A549 (cell line): ENCODE data around the gene MYL6. TPM values are rescaled to one million over a fixed set of nuclear protein-coding genes. Genes with fewer than 3 reads are reported as not detected.

Experiments used
- ATAC-seq, 2 experiments: fragments of 200-7000 bp in 1 of 2; fragments of >200 bp in 1 of 2; cut with Nextera tagmentation in 1 of 2; cut with Tn5 transposase in 1 of 2; 3 replicates each; pipeline versions ENCODE4 v1.8.0 to v1.9.1; 2018 to 2020; ENCODE audit warnings: mild to moderate bottlenecking in 1 of 2, moderate library complexity in 1 of 2
- CTCF ChIA-PET: fragments of 300-600 bp; sonication (Branson Sonifier 250); formaldehyde crosslinking; extraction: SDS; loops from one replicate; lab custom pipeline; 2021; ENCODE audit warnings: antibody characterized with exemption, inconsistent platforms; lab: Yijun Ruan, JAX
- POLR2A ChIA-PET: fragments of 350-600 bp; formaldehyde crosslinking; extraction: SDS; loops from one replicate; lab custom pipeline; 2021; ENCODE audit warnings: antibody characterized with exemption, inconsistent platforms; lab: Yijun Ruan, JAX
- DNase-seq, 2 experiments: peaks; one replicate each; pipeline versions ENCODE4 v3.0.0 to v3.0.0-alpha.2; 2011 to 2016; ENCODE audit warnings: low read depth in 1 of 2, low spot score in 1 of 2
- FAIRE-seq: peaks from 2 replicates; lab custom pipeline; 2011; peaks lifted over from hg19 to GRCh38; lab: Jason Lieb, UNC
- H3K27ac ChIP-seq, 2 experiments: fragments of >200 bp; sonication (Bioruptor Twin); formaldehyde crosslinking; 3 replicates each; pipeline ENCODE4 v1.5.1; 2016 to 2017
- H3K4me1 ChIP-seq: fragments of >200 bp; sonication (Bioruptor Twin); formaldehyde crosslinking; 3 replicates; pipeline ENCODE4 v1.6.1; 2016
- H3K4me2 ChIP-seq: fragments of >200 bp; sonication (Bioruptor Twin); formaldehyde crosslinking; 3 replicates; pipeline ENCODE4 v1.6.1; 2016
- H3K4me3 ChIP-seq: fragments of >200 bp; sonication (Bioruptor Twin); formaldehyde crosslinking; 3 replicates; pipeline ENCODE4 v1.5.1; 2016
- H3K9me3 ChIP-seq: fragments of >200 bp; sonication (Bioruptor Twin); formaldehyde crosslinking; 3 replicates; pipeline ENCODE4 v1.6.1; 2016
- BHLHE40 ChIP-seq: IDR thresholded peaks from 2 replicates; pipeline ENCODE4 v1.6.1; 2012; ENCODE audit warnings: low read depth, low read length, inconsistent platforms
- CBX8 ChIP-seq: fragments of 200-600 bp; sonication (generic); IDR thresholded peaks from 2 replicates; pipeline ENCODE4 v1.6.1; 2016
- EHF ChIP-seq: fragments of 250-450 bp; sonication (Bioruptor Pico); IDR thresholded peaks from 2 replicates; pipeline ENCODE4 v1.5.0; 2020; ENCODE audit warnings: mild to moderate bottlenecking
- ESRRA ChIP-seq: fragments of 150-350 bp; IDR thresholded peaks from 2 replicates; pipeline ENCODE4 v1.6.1; 2014; ENCODE audit warnings: mild to moderate bottlenecking, low read length, borderline replicate concordance
- FOSL2 ChIP-seq, 2 experiments: fragments of 450-650 bp in 1 of 2; fragments of >200 bp in 1 of 2; sonication (Bioruptor Twin) in 1 of 2; formaldehyde crosslinking; IDR thresholded peaks; 2 replicates each; pipeline versions ENCODE4 v1.5.0 to v1.6.1; 2016 to 2020; ENCODE audit warnings: mild to moderate bottlenecking in 1 of 2, moderate library complexity in 1 of 2
- FOXS1 ChIP-seq: fragments of 250-450 bp; sonication (Bioruptor Pico); IDR thresholded peaks from 2 replicates; pipeline ENCODE4 v1.5.0; 2020; ENCODE audit warnings: mild to moderate bottlenecking, moderate library complexity
- HES2 ChIP-seq: fragments of >200 bp; sonication (Bioruptor Twin); formaldehyde crosslinking; IDR thresholded peaks from 2 replicates; pipeline ENCODE4 v1.6.1; 2016
- JUN ChIP-seq, 2 experiments: fragments of >200 bp; sonication (Bioruptor Twin); formaldehyde crosslinking; IDR thresholded peaks; 2 replicates in 1 of 2; 3 replicates in 1 of 2; pipeline ENCODE4 v1.6.1; 2016 to 2017
- JUNB ChIP-seq: fragments of >200 bp; sonication (Bioruptor Twin); formaldehyde crosslinking; IDR thresholded peaks from 2 replicates; pipeline ENCODE4 v1.6.1; 2016
- MAFK ChIP-seq: fragments of 450-650 bp; IDR thresholded peaks from 2 replicates; pipeline ENCODE4 v1.6.1; 2014; ENCODE audit not compliant: partially characterized antibody
- MYC ChIP-seq: IDR thresholded peaks from 2 replicates; pipeline ENCODE4 v1.6.1; 2012; ENCODE audit warnings: mild to moderate bottlenecking, inconsistent platforms, low read length, improper control_type of control experiment, borderline replicate concordance
- POLR2A ChIP-seq: IDR thresholded peaks from 2 replicates; pipeline ENCODE4 v1.6.1; 2012; ENCODE audit warnings: mild to moderate bottlenecking, low read length
- POLR2AphosphoS2 ChIP-seq: conservative IDR thresholded peaks from 2 replicates; pipeline ENCODE4 v1.6.1; 2012; ENCODE audit warnings: low read length, improper control_type of control experiment, inconsistent platforms
- RAD21 ChIP-seq, 2 experiments: fragments of >200 bp in 1 of 2; sonication (Bioruptor Twin) in 1 of 2; formaldehyde crosslinking in 1 of 2; IDR thresholded peaks in 1 of 2; conservative IDR thresholded peaks in 1 of 2; 2 replicates in 1 of 2; 3 replicates in 1 of 2; pipeline ENCODE4 v1.6.1; 2012 to 2018; ENCODE audit warnings: inconsistent platforms in 1 of 2
- RARB ChIP-seq: fragments of 250-450 bp; sonication (Bioruptor Pico); IDR thresholded peaks from 2 replicates; pipeline ENCODE4 v1.8.0; 2021; ENCODE audit warnings: mild to moderate bottlenecking, moderate library complexity
- RCOR1 ChIP-seq: fragments of 150-350 bp; IDR thresholded peaks from 2 replicates; pipeline ENCODE4 v1.6.1; 2014; ENCODE audit warnings: antibody characterized with exemption, low read length, low read depth
- RFX5 ChIP-seq: fragments of 450-650 bp; IDR thresholded peaks from 2 replicates; pipeline ENCODE4 v1.7.1; 2014; ENCODE audit warnings: antibody characterized with exemption, mild to moderate bottlenecking, moderate library complexity
- WGBS: methylation state at CpG from one replicate; pipeline ENCODE4 v1.1.6; 2017; ENCODE audit errors: missing lambda C conversion rate; 5-methylcytosine and 5-hydroxymethylcytosine counted together
- polyA plus RNA-seq, 4 experiments: library from polyadenylated mRNA; depleted of rRNA in 3 of 4; stranded (reverse); fragments of >200 nt; fragmentation: RNase III in 1 of 4; extraction: RNeasy Plus Mini Kit Qiagen cat#74134 plus additional on column Dnase treatment in 1 of 4; gene quantifications; 2 replicates in 3 of 4; 3 replicates in 1 of 4; pipeline ENCODE4 v1.2.3, GENCODE V29; 2011 to 2017
- TF ChIP-seq, protein P1 (sequence below): IDR thresholded peaks from 2 replicates; pipeline ENCODE4 v1.6.1; 2012; ENCODE audit warnings: low read depth, borderline replicate concordance
- TF ChIP-seq, protein P2 (sequence below): fragments of >200 bp; sonication (Bioruptor Twin); formaldehyde crosslinking; IDR thresholded peaks from 3 replicates; pipeline ENCODE4 v1.6.1; 2016

MYL6 gene
- polyA plus RNA-seq, 2 of the 4 experiments (the other 2 are of a cell fraction) = 2,307 to 3,268 TPM

DNA sequence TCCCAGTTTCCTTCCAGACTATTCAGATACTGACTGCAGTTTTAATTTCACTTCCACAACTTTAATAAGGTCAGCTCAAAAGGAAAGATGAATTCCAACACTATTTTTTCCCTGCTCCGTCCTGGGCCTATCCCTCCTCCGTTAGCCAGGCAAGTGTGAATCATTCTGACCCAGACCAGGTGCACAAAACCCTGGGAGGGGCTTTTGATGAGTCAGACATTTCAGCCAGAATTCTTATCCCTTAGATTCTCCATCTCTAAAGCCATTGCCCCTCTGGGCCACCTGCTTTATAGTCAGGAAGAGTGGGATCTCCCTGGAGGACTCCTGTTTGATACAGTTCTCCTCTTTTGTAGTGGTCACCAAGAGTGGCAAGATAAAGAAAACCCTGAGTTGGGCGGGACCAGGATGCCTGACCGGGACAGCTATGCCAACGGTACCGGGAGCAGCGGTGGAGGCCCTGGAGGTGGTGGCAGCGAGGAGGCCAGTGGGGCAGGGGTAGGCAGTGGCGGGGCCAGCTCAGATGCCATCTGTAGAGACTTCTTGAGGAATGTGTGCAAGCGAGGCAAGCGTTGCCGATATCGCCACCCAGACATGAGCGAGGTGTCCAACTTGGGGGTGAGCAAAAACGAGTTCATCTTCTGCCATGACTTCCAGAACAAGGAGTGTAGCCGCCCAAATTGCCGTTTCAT, 37.9 kb upstream of the MYL6 start:
- FAIRE-seq (no peak), ATAC-seq (no peak), DNase-seq (no peak)
- Histone ChIP-seq H3K4me2 (peak overlapping the region; percentile 95), H3K4me3 (no peak overlapping the region), H3K9me3 (no peaks in the 10 kb centered on the region), H3K4me1 (peaks cover 16% of the 10 kb centered on the region), H3K27ac (peak overlapping the region; percentile 58 to 91; a peak in 4 of 6 replicates)
- ChIA-PET POLR2A (interaction anchor here (3.4 to 5.5 kb wide), 3 partner anchors 8 to 69 kb away, joined by 36 to 77 read pairs (median 40); partner anchors contain the start of genes ESYT1, PA2G4 and SMARCC2), CTCF (interaction anchor here (0.5 to 15.7 kb wide), 37 partner anchors 7 to 381 kb away, joined by 3 to 204 read pairs (median 4); partner anchors contain the start of genes ANKRD52, COQ10A, ERBB3 and ESYT1)
- TF ChIP-seq JUN (IDR thresholded peaks at IDR 0.05) (no peak), CBX8 (no peak), FOXS1 (CRISPR knock-in tag) (no peak), BHLHE40 (no peak), EHF (no peak), RARB (CRISPR knock-in tag) (no peak)
- TF ChIP-seq, protein P1, sequence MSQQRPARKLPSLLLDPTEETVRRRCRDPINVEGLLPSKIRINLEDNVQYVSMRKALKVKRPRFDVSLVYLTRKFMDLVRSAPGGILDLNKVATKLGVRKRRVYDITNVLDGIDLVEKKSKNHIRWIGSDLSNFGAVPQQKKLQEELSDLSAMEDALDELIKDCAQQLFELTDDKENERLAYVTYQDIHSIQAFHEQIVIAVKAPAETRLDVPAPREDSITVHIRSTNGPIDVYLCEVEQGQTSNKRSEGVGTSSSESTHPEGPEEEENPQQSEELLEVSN = no peak
- WGBS = 92% methylated on average over 17 of the region's 17 CpGs

- FAIRE-seq (no peak), ATAC-seq (no peak), DNase-seq (no peak)
- ChIA-PET POLR2A (interaction anchor here (4.2 kb wide), 1 partner anchor 68 kb away, joined by 36 read pairs; the partner anchor contains the start of gene SMARCC2), CTCF (interaction anchor here (1.0 to 15.7 kb wide), 9 partner anchors 15 to 137 kb away, joined by 3 to 204 read pairs (median 4); partner anchors contain the start of genes ANKRD52, ERBB3, PA2G4 and RNF41)
- Histone ChIP-seq H3K27ac (no peak overlapping the region), H3K4me2 (no peak overlapping the region), H3K4me1 (peaks cover 21% of the 10 kb centered on the region), H3K9me3 (no peaks in the 10 kb centered on the region), H3K4me3 (no peak overlapping the region)
- WGBS = 90% methylated on average over 11 of the region's 11 CpGs
- TF ChIP-seq HES2 (no peak), RFX5 (no peak), ESRRA (no peak), CBX8 (no peak), MYC (no peak), RCOR1 (no peak), FOXS1 (CRISPR knock-in tag) (no peak), POLR2A (no peak), JUNB (no peak), FOSL2 (IDR thresholded peaks at IDR 0.05) (no peak), FOSL2 (CRISPR knock-in tag; IDR thresholded peaks at IDR 0.05) (no peak), POLR2AphosphoS2 (no peak)
- TF ChIP-seq, protein P1 = no peak
- TF ChIP-seq, protein P2, sequence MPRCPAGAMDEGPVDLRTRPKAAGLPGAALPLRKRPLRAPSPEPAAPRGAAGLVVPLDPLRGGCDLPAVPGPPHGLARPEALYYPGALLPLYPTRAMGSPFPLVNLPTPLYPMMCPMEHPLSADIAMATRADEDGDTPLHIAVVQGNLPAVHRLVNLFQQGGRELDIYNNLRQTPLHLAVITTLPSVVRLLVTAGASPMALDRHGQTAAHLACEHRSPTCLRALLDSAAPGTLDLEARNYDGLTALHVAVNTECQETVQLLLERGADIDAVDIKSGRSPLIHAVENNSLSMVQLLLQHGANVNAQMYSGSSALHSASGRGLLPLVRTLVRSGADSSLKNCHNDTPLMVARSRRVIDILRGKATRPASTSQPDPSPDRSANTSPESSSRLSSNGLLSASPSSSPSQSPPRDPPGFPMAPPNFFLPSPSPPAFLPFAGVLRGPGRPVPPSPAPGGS = no peak
These were observed 36.8 kb upstream of the MYL6 start for GRCh38 chr12:56121204-56121870.

DNA sequence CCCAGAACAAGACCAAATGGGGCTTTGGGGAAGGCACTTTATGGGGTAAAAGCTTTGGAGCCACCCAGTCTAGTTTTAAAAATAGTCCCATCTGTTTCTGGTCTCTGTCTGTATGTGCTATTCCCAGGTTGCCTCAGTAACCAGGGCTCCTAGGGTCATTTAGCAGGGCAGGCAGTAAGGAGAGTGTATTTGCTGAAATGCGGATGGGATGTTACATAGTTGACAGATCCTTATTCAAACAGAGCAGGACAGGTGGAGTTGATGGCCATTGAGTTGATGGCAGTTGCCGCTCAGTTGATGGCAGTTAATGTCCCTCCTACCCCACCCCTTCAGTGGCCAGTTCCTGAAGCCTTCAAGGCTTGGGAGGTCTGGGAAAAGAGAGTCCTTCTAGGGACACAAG, 35.5 kb upstream of the MYL6 start:
- no peak overlapping the region for H3K27ac ChIP-seq
- TF ChIP-seq ESRRA (no peak), MAFK (no peak), RAD21 (conservative IDR thresholded peaks at IDR 0.05 in 1 of 2, IDR thresholded peaks at IDR 0.05 in 1 of 2) (no peak)
- no peak overlapping the region for H3K4me3 ChIP-seq
- ATAC-seq = no peak
- DNase-seq = no peak
- WGBS = 89% methylated on average over 2 of the region's 2 CpGs
- no peak overlapping the region for H3K4me2 ChIP-seq
- ChIA-PET CTCF (interaction anchor here (15.7 kb wide), 1 partner anchor 67 kb away, joined by 204 read pairs; the partner anchor contains the start of gene SMARCC2), POLR2A (interaction anchor here (0.6 kb wide), 1 partner anchor 39 kb away, joined by 4 read pairs; no protein-coding TSS in a partner anchor)
- FAIRE-seq = no peak
- no peaks in the 10 kb centered on the region for H3K9me3 ChIP-seq
- peaks cover 33% of the 10 kb centered on the region for H3K4me1 ChIP-seq
